ENCODE data around the gene OR5J2. TPM values are rescaled to one million over a fixed set of nuclear protein-coding genes. Genes with fewer than 3 reads are reported as not detected.
"Not testable (repeated sequence)": the region's sequence is repeated elsewhere in the genome, so short reads cannot be mapped to it uniquely, and the experiment has no call there.

OR5J2 gene
- total RNA-seq: not detected

GRCh38 chr11:56176318-56176717, at the start of gene OR5J2:
OR5J2 (plus strand) TSS chr11:56176618; CDS start chr11:56176618, 0 bp downstream.
- Histone ChIP-seq H3K36me3 (ENCODE audit: control insufficient read depth in 3 of 3, insufficient read depth in 3 of 3, low read length in 3 of 3) (no peaks in the 10 kb centered on the region), H3K4me1 (ENCODE audit: control insufficient read depth in 3 of 3, insufficient read depth in 3 of 3, low read length in 3 of 3) (no peaks in the 10 kb centered on the region), H3K9me3 (ENCODE audit: control insufficient read depth in 3 of 3, low read length in 3 of 3) (peaks cover 0 to 8% (median 6%) of the 10 kb centered on the region in 3 donors)

GRCh38 chr11:56140151-56140661, 36.2 kb upstream of the OR5J2 start, which contains the start of gene OR8J3:
OR8J3 (minus strand) TSS chr11:56140201; CDS start chr11:56137718, 2,483 bp downstream.
- no peaks in the 10 kb centered on the region for H3K9me3 ChIP-seq (ENCODE audit: control insufficient read depth in 3 of 3, low read length in 3 of 3)
- no peaks in the 10 kb centered on the region for H3K27me3 ChIP-seq (ENCODE audit: control insufficient read depth in 3 of 3, insufficient read depth in 3 of 3, low read length in 3 of 3)
- no peak within 1 kb of the TSS for H3K4me3 ChIP-seq (ENCODE audit: low read length in 3 of 3)
- H3K9ac ChIP-seq (ENCODE audit: low read depth in 1 of 3, low read length in 3 of 3): no peak within 1 kb of the TSS
- H3K4me1 ChIP-seq (ENCODE audit: control insufficient read depth in 3 of 3, insufficient read depth in 3 of 3, low read length in 3 of 3): no peaks in the 10 kb centered on the region
- H3K27ac ChIP-seq (ENCODE audit: low read depth, low read length): no peak within 1 kb of the TSS
- no peaks in the 10 kb centered on the region for H3K36me3 ChIP-seq (ENCODE audit: control insufficient read depth in 3 of 3, insufficient read depth in 3 of 3, low read length in 3 of 3)

More at GRCh38 chr11:56176318-56176717, at the start of gene OR5J2:
- Histone ChIP-seq H3K27ac (ENCODE audit: low read depth, low read length) (no peak within 1 kb of the TSS), H3K9ac (ENCODE audit: low read depth in 1 of 3, low read length in 3 of 3) (no peak within 1 kb of the TSS), H3K27me3 (ENCODE audit: control insufficient read depth in 3 of 3, insufficient read depth in 3 of 3, low read length in 3 of 3) (no peaks in the 10 kb centered on the region), H3K4me3 (ENCODE audit: low read length in 3 of 3) (no peak within 1 kb of the TSS)

GRCh38 chr11:56143681-56144080, 32.7 kb upstream of the OR5J2 start:
- not testable (repeated sequence) for H3K27ac ChIP-seq (ENCODE audit: low read depth, low read length); H3K4me1 ChIP-seq (ENCODE audit: control insufficient read depth in 3 of 3, insufficient read depth in 3 of 3, low read length in 3 of 3); H3K27me3 ChIP-seq (ENCODE audit: control insufficient read depth in 3 of 3, insufficient read depth in 3 of 3, low read length in 3 of 3); H3K36me3 ChIP-seq (ENCODE audit: control insufficient read depth in 3 of 3, insufficient read depth in 3 of 3, low read length in 3 of 3); H3K9ac ChIP-seq (ENCODE audit: low read depth in 1 of 3, low read length in 3 of 3); H3K9me3 ChIP-seq (ENCODE audit: control insufficient read depth in 3 of 3, low read length in 3 of 3); H3K4me3 ChIP-seq (ENCODE audit: low read length in 3 of 3)

- no peak overlapping the region for H3K9ac ChIP-seq (ENCODE audit: low read depth in 1 of 3, low read length in 3 of 3)
Observed at GRCh38 chr11:56151376-56151775, 25.0 kb upstream of the OR5J2 start.

GRCh38 chr11:56152333-56152732, 24.1 kb upstream of the OR5J2 start:
- H3K9ac ChIP-seq (ENCODE audit: low read depth in 1 of 3, low read length in 3 of 3): no peak overlapping the region
- no peaks in the 10 kb centered on the region for H3K4me1 ChIP-seq (ENCODE audit: control insufficient read depth in 3 of 3, insufficient read depth in 3 of 3, low read length in 3 of 3)
- no peaks in the 10 kb centered on the region for H3K27me3 ChIP-seq (ENCODE audit: control insufficient read depth in 3 of 3, insufficient read depth in 3 of 3, low read length in 3 of 3)
- H3K27ac ChIP-seq (ENCODE audit: low read depth, low read length): no peak overlapping the region
- H3K4me3 ChIP-seq (ENCODE audit: low read length in 3 of 3): no peak overlapping the region
- H3K36me3 ChIP-seq (ENCODE audit: control insufficient read depth in 3 of 3, insufficient read depth in 3 of 3, low read length in 3 of 3): no peaks in the 10 kb centered on the region
- no peaks in the 10 kb centered on the region for H3K9me3 ChIP-seq (ENCODE audit: control insufficient read depth in 3 of 3, low read length in 3 of 3)

More at GRCh38 chr11:56151376-56151775, 25.0 kb upstream of the OR5J2 start:
- no peak overlapping the region for H3K4me3 ChIP-seq (ENCODE audit: low read length in 3 of 3)
- no peaks in the 10 kb centered on the region for H3K36me3 ChIP-seq (ENCODE audit: control insufficient read depth in 3 of 3, insufficient read depth in 3 of 3, low read length in 3 of 3)
- no peaks in the 10 kb centered on the region for H3K9me3 ChIP-seq (ENCODE audit: control insufficient read depth in 3 of 3, low read length in 3 of 3)
- no peaks in the 10 kb centered on the region for H3K27me3 ChIP-seq (ENCODE audit: control insufficient read depth in 3 of 3, insufficient read depth in 3 of 3, low read length in 3 of 3)
- H3K27ac ChIP-seq (ENCODE audit: low read depth, low read length): no peak overlapping the region
- H3K4me1 ChIP-seq (ENCODE audit: control insufficient read depth in 3 of 3, insufficient read depth in 3 of 3, low read length in 3 of 3): no peaks in the 10 kb centered on the region

GRCh38 chr11:56160217-56160616, 16.2 kb upstream of the OR5J2 start, which contains the start of gene OR8K5:
OR8K5 (minus strand) TSS chr11:56160317; CDS start chr11:56160317, 0 bp downstream.
- no peak within 1 kb of the TSS for H3K27ac ChIP-seq (ENCODE audit: low read depth, low read length)
- H3K9ac ChIP-seq (ENCODE audit: low read depth in 1 of 3, low read length in 3 of 3): no peak within 1 kb of the TSS
- H3K36me3 ChIP-seq (ENCODE audit: control insufficient read depth in 3 of 3, insufficient read depth in 3 of 3, low read length in 3 of 3): no peaks in the 10 kb centered on the region
- H3K4me1 ChIP-seq (ENCODE audit: control insufficient read depth in 3 of 3, insufficient read depth in 3 of 3, low read length in 3 of 3): no peaks in the 10 kb centered on the region
- no peak within 1 kb of the TSS for H3K4me3 ChIP-seq (ENCODE audit: low read length in 3 of 3)
- no peaks in the 10 kb centered on the region for H3K27me3 ChIP-seq (ENCODE audit: control insufficient read depth in 3 of 3, insufficient read depth in 3 of 3, low read length in 3 of 3)
- H3K9me3 ChIP-seq (ENCODE audit: control insufficient read depth in 3 of 3, low read length in 3 of 3): no peaks in the 10 kb centered on the region

GRCh38 chr11:56163804-56164203, 12.6 kb upstream of the OR5J2 start:
- H3K27me3 ChIP-seq (ENCODE audit: control insufficient read depth in 3 of 3, insufficient read depth in 3 of 3, low read length in 3 of 3): no peaks in the 10 kb centered on the region
- no peak overlapping the region for H3K9ac ChIP-seq (ENCODE audit: low read depth in 1 of 3, low read length in 3 of 3)
- H3K36me3 ChIP-seq (ENCODE audit: control insufficient read depth in 3 of 3, insufficient read depth in 3 of 3, low read length in 3 of 3): no peaks in the 10 kb centered on the region
- no peaks in the 10 kb centered on the region for H3K9me3 ChIP-seq (ENCODE audit: control insufficient read depth in 3 of 3, low read length in 3 of 3)
- no peaks in the 10 kb centered on the region for H3K4me1 ChIP-seq (ENCODE audit: control insufficient read depth in 3 of 3, insufficient read depth in 3 of 3, low read length in 3 of 3)
- H3K27ac ChIP-seq (ENCODE audit: low read depth, low read length): no peak overlapping the region
- no peak overlapping the region for H3K4me3 ChIP-seq (ENCODE audit: low read length in 3 of 3)

- Histone ChIP-seq H3K27me3 (ENCODE audit: control insufficient read depth in 3 of 3, insufficient read depth in 3 of 3, low read length in 3 of 3) (no peaks in the 10 kb centered on the region), H3K27ac (ENCODE audit: low read depth, low read length) (no peak overlapping the region), H3K9ac (ENCODE audit: low read depth in 1 of 3, low read length in 3 of 3) (no peak overlapping the region), H3K36me3 (ENCODE audit: control insufficient read depth in 3 of 3, insufficient read depth in 3 of 3, low read length in 3 of 3) (no peaks in the 10 kb centered on the region), H3K4me3 (ENCODE audit: low read length in 3 of 3) (no peak overlapping the region), H3K4me1 (ENCODE audit: control insufficient read depth in 3 of 3, insufficient read depth in 3 of 3, low read length in 3 of 3) (no peaks in the 10 kb centered on the region), H3K9me3 (ENCODE audit: control insufficient read depth in 3 of 3, low read length in 3 of 3) (peaks cover 0 to 2% (median 0%) of the 10 kb centered on the region in 3 donors)
Observed at GRCh38 chr11:56172256-56172830, 4.1 kb upstream of the OR5J2 start.

- no peak overlapping the region for H3K27ac ChIP-seq (ENCODE audit: low read depth, low read length)
- no peaks in the 10 kb centered on the region for H3K36me3 ChIP-seq (ENCODE audit: control insufficient read depth in 3 of 3, insufficient read depth in 3 of 3, low read length in 3 of 3)
- no peaks in the 10 kb centered on the region for H3K27me3 ChIP-seq (ENCODE audit: control insufficient read depth in 3 of 3, insufficient read depth in 3 of 3, low read length in 3 of 3)
- no peak overlapping the region for H3K9ac ChIP-seq (ENCODE audit: low read depth in 1 of 3, low read length in 3 of 3)
- H3K9me3 ChIP-seq (ENCODE audit: control insufficient read depth in 3 of 3, low read length in 3 of 3): peaks cover 0 to 8% (median 4%) of the 10 kb centered on the region in 3 donors
- no peaks in the 10 kb centered on the region for H3K4me1 ChIP-seq (ENCODE audit: control insufficient read depth in 3 of 3, insufficient read depth in 3 of 3, low read length in 3 of 3)
- no peak overlapping the region for H3K4me3 ChIP-seq (ENCODE audit: low read length in 3 of 3)
Observed at GRCh38 chr11:56183459-56183858, 7.0 kb downstream of the OR5J2 start.

GRCh38 chr11:56188602-56189001, 12.2 kb downstream of the OR5J2 start:
- H3K4me3 ChIP-seq (ENCODE audit: low read length in 3 of 3): no peak overlapping the region

More at GRCh38 chr11:56188602-56189001, 12.2 kb downstream of the OR5J2 start:
- no peaks in the 10 kb centered on the region for H3K4me1 ChIP-seq (ENCODE audit: control insufficient read depth in 3 of 3, insufficient read depth in 3 of 3, low read length in 3 of 3)
- no peak overlapping the region for H3K27ac ChIP-seq (ENCODE audit: low read depth, low read length)
- no peaks in the 10 kb centered on the region for H3K36me3 ChIP-seq (ENCODE audit: control insufficient read depth in 3 of 3, insufficient read depth in 3 of 3, low read length in 3 of 3)
- no peaks in the 10 kb centered on the region for H3K27me3 ChIP-seq (ENCODE audit: control insufficient read depth in 3 of 3, insufficient read depth in 3 of 3, low read length in 3 of 3)
- no peak overlapping the region for H3K9ac ChIP-seq (ENCODE audit: low read depth in 1 of 3, low read length in 3 of 3)
- H3K9me3 ChIP-seq (ENCODE audit: control insufficient read depth in 3 of 3, low read length in 3 of 3): no peaks in the 10 kb centered on the region
